H1 (cell line): ENCODE results near the gene SPOCK3. TPM values are rescaled to one million over a fixed set of nuclear protein-coding genes. Genes with fewer than 3 reads are reported as not detected.

Experiments used
- CTCF ChIA-PET: fragments of 300-600 bp; sonication (Branson Sonifier 250); formaldehyde crosslinking; loops from one replicate; lab custom pipeline; 2021; ENCODE audit not compliant: partially characterized antibody; lab: Charles Lee
- POLR2A ChIA-PET: fragments of 300-600 bp; sonication (Branson Sonifier 250); formaldehyde crosslinking; loops from one replicate; lab custom pipeline; 2021; ENCODE audit warnings: inconsistent platforms; ENCODE audit not compliant: partially characterized antibody; lab: Charles Lee
- DNase-seq, 2 experiments: peaks; one replicate each; pipeline versions ENCODE4 v3.0.0 to v3.0.0-alpha.2; 2010 to 2022; ENCODE audit warnings: low spot score in 2 of 2, low read depth in 1 of 2, mixed read lengths in 1 of 2
- FAIRE-seq: peaks from 2 replicates; lab custom pipeline; 2011; peaks lifted over from hg19 to GRCh38; lab: Jason Lieb, UNC
- H2AFZ ChIP-seq: 2 replicates; pipeline ENCODE4 v1.8.1; 2012; ENCODE audit warnings: low read length, inconsistent platforms
- H2AK5ac ChIP-seq: 2 replicates; pipeline ENCODE4 v1.6.1; 2013; ENCODE audit warnings: low read depth, low read length
- H2BK120ac ChIP-seq: replicated peaks from 2 replicates; pipeline ENCODE3; 2013; ENCODE audit warnings: low read depth, low read length, inconsistent platforms
- H2BK12ac ChIP-seq: 2 replicates; pipeline ENCODE4 v1.6.1; 2013; ENCODE audit warnings: low read depth, low read length
- H2BK15ac ChIP-seq: 2 replicates; pipeline ENCODE4 v1.6.1; 2013; ENCODE audit warnings: low read length
- H2BK20ac ChIP-seq: 2 replicates; pipeline ENCODE4 v1.6.1; 2013; ENCODE audit warnings: low read length
- H2BK5ac ChIP-seq: 2 replicates; pipeline ENCODE4 v1.6.1; 2013; ENCODE audit warnings: low read depth, low read length
- H3K14ac ChIP-seq: 2 replicates; pipeline ENCODE4 v1.6.1; 2013; ENCODE audit warnings: inconsistent platforms; ENCODE audit not compliant: insufficient read length
- H3K18ac ChIP-seq: 2 replicates; pipeline ENCODE4 v1.6.1; 2013; ENCODE audit warnings: low read length; ENCODE audit errors: extremely low read depth
- H3K23ac ChIP-seq: 2 replicates; pipeline ENCODE4 v1.6.1; 2013; ENCODE audit warnings: inconsistent platforms; ENCODE audit not compliant: insufficient read length
- H3K23me2 ChIP-seq: 2 replicates; pipeline ENCODE4 v1.6.1; 2013; ENCODE audit warnings: low read depth, low read length
- H3K27ac ChIP-seq: 2 replicates; pipeline ENCODE4 v1.6.1; 2011; ENCODE audit warnings: low read depth, low read length, inconsistent platforms
- H3K27me3 ChIP-seq, 4 experiments: replicated peaks in 1 of 4; 1 replicate in 1 of 4; 2 replicates in 3 of 4; pipeline versions ENCODE4 v1.6.1 to v1.8.1; 2011 to 2013; ENCODE audit warnings: low read length in 3 of 4, mild to moderate bottlenecking in 3 of 4, inconsistent platforms in 2 of 4, mixed read lengths in 2 of 4, moderate library complexity in 1 of 4; ENCODE audit not compliant: control insufficient read depth in 3 of 4, insufficient read depth in 3 of 4; ENCODE audit errors: extremely low read depth in 1 of 4
- H3K36me3 ChIP-seq, 4 experiments: 2 replicates each; pipeline versions ENCODE4 v1.6.1 to v1.8.1; 2011 to 2013; ENCODE audit warnings: mild to moderate bottlenecking in 4 of 4, low read length in 3 of 4, moderate library complexity in 2 of 4, control low read depth in 1 of 4, inconsistent platforms in 1 of 4; ENCODE audit not compliant: insufficient read depth in 4 of 4, control insufficient read depth in 2 of 4
- H3K4ac ChIP-seq: replicated peaks from 2 replicates; pipeline ENCODE3; 2013; ENCODE audit warnings: low read length, low read depth, mixed read lengths, inconsistent platforms; ENCODE audit not compliant: insufficient read length
- H3K4me1 ChIP-seq, 4 experiments: replicated peaks in 1 of 4; 1 replicate in 1 of 4; 2 replicates in 3 of 4; pipeline versions ENCODE4 v1.6.1 to v1.8.1; 2011 to 2013; ENCODE audit warnings: low read length in 3 of 4, inconsistent platforms in 2 of 4, mixed read lengths in 1 of 4; ENCODE audit not compliant: insufficient read depth in 4 of 4, control insufficient read depth in 3 of 4
- H3K4me2 ChIP-seq, 2 experiments: 2 replicates each; pipeline versions ENCODE4 v1.6.1 to v1.8.1; 2011 to 2013; ENCODE audit warnings: low read depth in 2 of 2, low read length in 2 of 2, control low read depth in 1 of 2, inconsistent platforms in 1 of 2, mild to moderate bottlenecking in 1 of 2; ENCODE audit not compliant: insufficient read depth in 1 of 2
- H3K4me3 ChIP-seq, 4 experiments: fragments of 200-600, 300-600 bp in 1 of 4; sonication (generic), shearing (Covaris generic), sonication (Bioruptor Twin) in 1 of 4; 2 replicates each; pipeline versions ENCODE4 v1.5.1 to v1.8.1; 2011 to 2016; ENCODE audit warnings: low read length in 4 of 4, low read depth in 3 of 4, control low read depth in 2 of 4, inconsistent platforms in 2 of 4, mild to moderate bottlenecking in 2 of 4, mixed read lengths in 1 of 4, moderate library complexity in 1 of 4; ENCODE audit not compliant: insufficient read depth in 2 of 4; ENCODE audit errors: extremely low read depth in 1 of 4
- H3K56ac ChIP-seq: replicated peaks from 2 replicates; pipeline ENCODE3; 2013; ENCODE audit warnings: low read depth, mild to moderate bottlenecking, mixed read lengths, low read length, inconsistent platforms; ENCODE audit not compliant: insufficient read length
- H3K79me1 ChIP-seq: 2 replicates; pipeline ENCODE4 v1.6.1; 2013; ENCODE audit warnings: low read depth, low read length, control low read depth
- H3K79me2 ChIP-seq, 2 experiments: 2 replicates each; pipeline versions ENCODE4 v1.6.1 to v1.8.1; 2012 to 2013; ENCODE audit warnings: low read length in 2 of 2, mild to moderate bottlenecking in 2 of 2, inconsistent platforms in 1 of 2; ENCODE audit not compliant: insufficient read depth in 2 of 2, control insufficient read depth in 1 of 2
- H3K9ac ChIP-seq, 4 experiments: replicated peaks in 1 of 4; 1 replicate in 1 of 4; 2 replicates in 3 of 4; pipeline versions ENCODE4 v1.6.1 to v1.8.1; 2011 to 2013; ENCODE audit warnings: low read depth in 3 of 4, low read length in 3 of 4, control low read depth in 2 of 4, mild to moderate bottlenecking in 2 of 4, moderate library complexity in 2 of 4, inconsistent platforms in 1 of 4; ENCODE audit errors: extremely low read depth in 1 of 4
- H3K9me3 ChIP-seq, 2 experiments: 2 replicates each; pipeline versions ENCODE4 v1.6.1 to v1.8.1; 2012 to 2013; ENCODE audit warnings: mild to moderate bottlenecking in 2 of 2, moderate library complexity in 2 of 2, control low read depth in 1 of 2, inconsistent platforms in 1 of 2, low read depth in 1 of 2, low read length in 1 of 2, mixed read lengths in 1 of 2; ENCODE audit not compliant: insufficient read depth in 2 of 2
- H4K20me1 ChIP-seq, 2 experiments: replicated peaks in 1 of 2; 2 replicates each; pipeline versions ENCODE3 to v1.8.1; 2011 to 2013; ENCODE audit warnings: inconsistent platforms in 2 of 2, low read length in 2 of 2, mild to moderate bottlenecking in 1 of 2; ENCODE audit not compliant: insufficient read depth in 2 of 2, control insufficient read depth in 1 of 2
- H4K5ac ChIP-seq: 2 replicates; pipeline ENCODE4 v1.6.1; 2013; ENCODE audit warnings: low read length, low read depth, mixed read lengths, inconsistent platforms; ENCODE audit not compliant: insufficient read length
- H4K8ac ChIP-seq: 2 replicates; pipeline ENCODE4 v1.8.0; 2013; ENCODE audit warnings: mild to moderate bottlenecking, moderate library complexity, low read length, inconsistent platforms; ENCODE audit not compliant: insufficient read depth; ENCODE audit errors: extremely low read depth
- H4K91ac ChIP-seq: replicated peaks from 2 replicates; pipeline ENCODE3; 2013; ENCODE audit warnings: low read length, mixed read lengths, inconsistent platforms; ENCODE audit not compliant: insufficient read length
- SP4 ChIP-seq: IDR thresholded peaks from 2 replicates; pipeline ENCODE4 v1.6.1; 2012; ENCODE audit warnings: low read length, inconsistent platforms
- WGBS, 2 experiments: shearing (Covaris generic) in 1 of 2; methylation state at CpG; one replicate each; pipeline versions ENCODE4 v1.1.6 to v1.1.7; 2013 to 2015; ENCODE audit warnings: low lambda C conversion rate in 2 of 2, mixed read lengths in 2 of 2, inconsistent platforms in 1 of 2, low coverage in 1 of 2, missing lambda C conversion rate in 1 of 2; ENCODE audit not compliant: insufficient replicate concordance in 2 of 2, insufficient coverage in 1 of 2, insufficient read length in 1 of 2; ENCODE audit errors: extremely low coverage in 1 of 2, missing lambda C conversion rate in 1 of 2; 5-methylcytosine and 5-hydroxymethylcytosine counted together
- polyA plus RNA-seq, 7 experiments: library from polyadenylated mRNA; depleted of rRNA in 3 of 7; stranded (reverse) in 5 of 7; unstranded in 2 of 7; fragments of >200 nt in 5 of 7; fragments of 200-250 nt in 2 of 7; gene quantifications; 1 replicate in 5 of 7; 2 replicates in 1 of 7; 4 replicates in 1 of 7; pipeline versions ENCODE4 v1.2.1 to v1.2.3, GENCODE V29; 2011 to 2013; ENCODE audit warnings: missing spikeins in 2 of 7, mixed read lengths in 2 of 7
- total RNA-seq: library from RNA; stranded (reverse); fragmentation: NEBNext Ultra II Directional; extraction: Animal tissue kit (Norgen Biotek cat#: 25700); gene quantifications from 2 replicates; pipeline ENCODE4 v1.2.1, GENCODE V29; 2021

Gene SPOCK3
- total and polyA plus RNA-seq, 2 of the 8 experiments (the other 6 are each of a cell fraction or from before 2014, with no cell fraction given), result 0.14 to 0.60 TPM

- H3K4me2 ChIP-seq, result no peak overlapping the region
- TF ChIP-seq SP4, result no peak
Measured at GRCh38 chr4:166823126-166823525, 411.2 kb downstream of the SPOCK3 start.

More at GRCh38 chr4:166823126-166823525, 411.2 kb downstream of the SPOCK3 start:
- Histone ChIP-seq H3K23ac (no peak overlapping the region), H3K18ac (no peak overlapping the region), H4K5ac (no peak overlapping the region), H4K20me1 (no peaks in the 10 kb centered on the region), H3K27ac (no peak overlapping the region), H3K36me3 (no peaks in the 10 kb centered on the region), H2BK120ac (no peak overlapping the region), H2BK12ac (no peak overlapping the region), H3K14ac (no peak overlapping the region), H2AK5ac (no peak overlapping the region), H3K4me1 (no peaks in the 10 kb centered on the region), H3K9me3 (no peaks in the 10 kb centered on the region), H2BK5ac (no peak overlapping the region), H3K4ac (no peak overlapping the region), H4K91ac (no peak overlapping the region), H2AFZ (no peak overlapping the region), H3K23me2 (no peaks in the 10 kb centered on the region), H3K79me2 (no peaks in the 10 kb centered on the region), H3K79me1 (no peaks in the 10 kb centered on the region), H2BK20ac (no peak overlapping the region), H3K9ac (no peak overlapping the region), H4K8ac (no peak overlapping the region), H3K4me3 (no peak overlapping the region), H2BK15ac (no peak overlapping the region), H3K56ac (no peak overlapping the region), H3K27me3 (no peaks in the 10 kb centered on the region)
- no peak for FAIRE-seq
- ChIA-PET POLR2A (interaction anchor here (0.6 kb wide), 1 partner anchor 50 kb away, joined by 3 read pairs; no protein-coding TSS in a partner anchor), CTCF (no interaction called here)
- 91% methylated on average over 1 of the region's 1 CpG; no CpG with 5 or more reads in 1 of the 2 experiments for WGBS, 2 experiments
- DNase-seq, result no peak
